GM18519 (cell line): Measurements from ENCODE around the gene FRMPD2.
"Not testable (repeated sequence)": the region's sequence is repeated elsewhere in the genome, so short reads cannot be mapped to it uniquely, and the experiment has no call there.

Source experiments
- ATAC-seq: cut with Tn5 transposase; IDR thresholded peaks from one replicate; pipeline ENCODE4 v1.9.1; 2021; ENCODE audit warnings: mild to moderate bottlenecking, moderate library complexity; ENCODE audit not compliant: unreplicated experiment, low FRiP score

The FRMPD2 gene

DNA sequence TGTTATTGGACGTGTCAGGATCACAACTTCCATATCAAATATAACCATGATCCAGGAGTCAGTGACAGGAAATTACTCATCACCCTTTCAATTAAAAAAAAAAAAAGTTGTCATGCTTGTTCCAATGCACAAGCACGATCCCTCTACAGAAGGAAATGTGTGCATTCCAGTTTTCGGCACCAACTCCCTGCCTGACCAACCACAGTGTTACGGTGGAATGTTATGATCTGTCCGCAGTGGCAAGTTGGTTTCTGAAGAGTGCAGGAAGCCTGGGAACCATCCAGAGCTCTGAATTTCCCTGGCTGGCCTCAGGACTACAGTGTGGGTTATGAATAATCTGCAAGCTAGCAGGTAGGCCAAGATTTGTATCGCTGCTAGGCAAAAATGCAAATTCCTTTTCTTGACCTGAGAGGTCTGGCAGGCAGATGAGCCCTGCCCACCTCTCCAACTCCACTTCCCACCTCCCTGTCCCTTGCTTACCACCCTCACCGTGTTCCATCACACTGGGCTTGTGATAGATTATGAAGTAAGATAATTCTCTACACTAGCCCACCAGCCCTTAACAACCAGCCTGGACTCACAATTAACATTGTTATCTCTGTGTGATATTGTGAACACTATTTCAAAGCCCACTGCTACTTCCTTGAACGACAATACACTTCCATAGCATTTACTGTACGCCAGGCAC lies 20.4 kb downstream of the FRMPD2 start:
- no peak for ATAC-seq

DNA sequence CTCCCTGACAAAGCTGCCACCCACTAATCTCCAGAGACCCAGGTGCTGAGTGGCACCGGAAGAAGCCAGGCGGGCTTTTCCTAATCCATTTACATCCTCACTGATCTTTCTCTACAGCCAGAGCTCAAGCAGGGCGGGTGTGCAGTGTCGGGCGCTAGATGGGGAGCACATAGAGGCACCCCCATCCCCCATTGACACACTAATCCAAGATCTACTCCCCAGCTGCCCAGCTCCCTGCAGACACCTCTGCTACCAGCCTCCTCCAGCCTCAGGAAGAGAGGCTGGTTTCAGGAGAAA lies 22.2 kb downstream of the FRMPD2 start:
- no peak for ATAC-seq

DNA sequence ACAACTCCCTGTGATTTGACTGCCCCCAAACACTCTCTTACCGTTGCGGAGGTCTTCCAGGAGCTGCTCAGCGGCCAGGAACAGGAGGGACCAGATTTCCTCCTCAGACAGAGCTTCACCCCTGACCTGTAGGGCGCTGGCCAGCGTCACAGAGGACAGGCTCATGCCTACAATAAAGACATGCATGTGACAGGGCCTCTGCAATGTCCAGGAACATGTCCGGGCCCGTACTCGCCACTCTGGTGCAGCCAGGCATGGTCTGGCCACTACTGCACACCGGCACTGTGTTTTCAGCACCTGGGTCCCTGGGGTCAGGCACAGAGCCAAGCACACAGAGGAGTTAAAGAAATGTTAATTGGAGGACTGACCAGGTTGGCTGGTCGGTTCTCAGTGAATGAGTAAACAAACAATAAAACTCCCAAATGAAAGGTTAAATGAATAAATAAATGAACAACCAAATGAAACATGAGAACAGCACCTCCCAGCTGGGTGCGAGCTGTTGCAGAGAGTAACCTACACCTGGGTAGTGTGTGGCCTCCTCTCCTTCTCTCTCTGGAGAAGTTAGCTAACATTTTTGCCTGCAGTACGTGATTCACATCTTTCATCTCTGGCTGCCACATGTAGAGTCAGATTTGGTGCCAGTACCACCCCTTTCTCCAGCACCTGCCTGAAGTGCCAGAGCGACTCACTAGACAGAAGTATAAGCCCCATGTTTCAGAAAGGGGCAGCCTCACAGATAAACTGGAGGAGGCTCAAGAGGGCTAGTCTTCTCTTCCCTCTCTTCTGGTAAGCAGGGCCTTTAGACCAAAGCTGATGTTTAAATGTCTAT lies 22.8 kb downstream of the FRMPD2 start:
- no peak for ATAC-seq

DNA sequence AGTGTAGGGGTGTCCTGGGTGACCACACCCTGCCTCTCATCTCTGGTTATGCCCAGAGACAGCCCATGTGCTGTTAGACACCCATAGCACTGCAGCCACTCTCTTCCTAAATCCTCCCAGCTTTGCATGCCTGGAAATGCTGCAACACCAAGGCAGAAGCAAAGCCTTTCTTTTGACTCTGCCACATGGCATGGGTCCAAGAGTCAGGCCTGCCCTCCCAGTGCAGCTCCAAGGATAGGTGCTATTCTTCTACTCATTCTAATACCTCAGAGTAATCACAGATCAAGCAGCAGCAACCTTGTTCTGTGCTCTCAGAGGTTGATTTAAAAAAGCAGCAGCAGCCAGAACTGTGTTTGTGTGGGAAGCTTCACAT lies 23.4 kb downstream of the FRMPD2 start:
- no peak for ATAC-seq

DNA sequence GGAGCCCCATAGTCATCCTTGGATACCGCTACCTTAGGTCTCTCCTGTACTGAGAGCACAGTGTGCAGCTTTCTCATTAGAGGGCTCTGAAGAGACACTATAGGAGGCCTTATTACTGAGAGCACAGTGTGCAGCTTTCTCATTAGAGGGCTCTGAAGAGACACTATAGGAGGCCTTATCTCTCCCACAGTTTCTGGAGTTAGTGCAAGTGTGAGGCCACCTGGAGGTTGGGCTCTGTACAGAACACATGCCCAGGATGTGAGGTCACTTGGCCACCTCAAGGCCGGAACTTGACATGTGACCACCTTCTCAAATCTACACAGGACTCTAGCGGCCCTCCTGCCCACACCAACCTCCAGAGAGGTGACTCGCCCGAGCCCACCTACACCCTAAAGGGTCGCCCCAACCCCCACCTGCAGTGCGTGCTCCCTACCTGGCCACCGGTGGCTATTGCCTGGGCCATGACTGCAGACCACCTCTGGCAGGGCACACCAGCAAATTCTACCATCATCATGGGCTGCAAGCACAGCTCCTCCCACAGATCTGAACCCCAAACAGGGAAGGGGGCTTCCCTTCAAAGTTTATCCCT lies 24.6 kb downstream of the FRMPD2 start:
- ATAC-seq, result no peak

DNA sequence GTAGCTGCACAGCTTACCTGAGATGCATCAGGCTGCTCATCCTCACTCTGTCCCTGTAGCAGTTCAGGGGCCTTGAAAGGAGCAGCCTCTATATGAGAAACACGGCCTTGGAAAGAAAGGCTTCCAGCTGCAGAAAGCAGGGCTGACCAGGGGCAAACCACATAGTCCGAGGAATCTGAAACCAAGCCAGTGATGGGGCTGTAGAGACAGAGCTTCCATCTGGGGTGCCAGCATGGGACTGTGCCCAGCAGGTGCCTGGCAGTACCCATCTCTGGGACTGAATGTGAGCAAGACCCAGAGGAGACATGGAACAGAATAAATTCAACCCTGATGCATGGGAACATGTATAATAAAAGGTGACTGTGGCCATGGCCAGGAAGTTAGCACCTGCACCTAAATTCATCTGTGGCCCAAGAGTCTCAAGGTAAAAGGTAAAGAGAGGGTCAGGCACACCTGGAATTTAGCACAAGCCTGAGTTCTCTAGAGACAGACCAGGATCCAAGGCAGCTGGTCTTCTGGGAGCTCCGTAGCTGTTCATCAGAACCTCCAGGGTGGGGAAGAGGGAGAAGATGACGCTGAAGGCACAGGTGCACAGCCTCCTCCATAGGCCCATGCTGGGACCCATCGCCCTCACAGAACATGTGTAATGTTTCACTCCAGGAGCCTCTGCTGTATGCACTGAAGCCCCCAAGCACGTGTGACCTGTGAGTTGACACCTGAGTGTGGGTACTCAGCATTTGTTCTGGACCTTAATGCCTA lies 25.3 kb downstream of the FRMPD2 start:
- ATAC-seq, result no peak

DNA sequence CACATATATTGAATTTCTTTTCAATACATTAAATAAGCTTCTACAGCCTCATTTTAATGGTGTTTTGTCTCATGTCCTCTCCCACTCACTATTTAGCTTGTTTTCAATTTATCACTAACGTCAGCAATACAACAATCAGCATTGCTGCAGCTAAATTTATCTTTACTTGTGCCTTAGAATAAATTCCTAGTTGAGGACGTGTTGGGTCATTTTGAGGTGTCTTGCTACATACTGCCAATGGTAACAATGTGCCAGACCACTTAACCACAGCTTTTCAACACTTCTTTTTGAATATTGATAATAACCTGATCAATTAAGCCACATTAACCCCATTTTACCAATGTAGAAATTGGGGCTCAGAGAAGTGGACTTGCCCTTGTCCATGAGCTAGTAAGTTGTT lies 26.0 kb downstream of the FRMPD2 start:
- ATAC-seq, result no peak

DNA sequence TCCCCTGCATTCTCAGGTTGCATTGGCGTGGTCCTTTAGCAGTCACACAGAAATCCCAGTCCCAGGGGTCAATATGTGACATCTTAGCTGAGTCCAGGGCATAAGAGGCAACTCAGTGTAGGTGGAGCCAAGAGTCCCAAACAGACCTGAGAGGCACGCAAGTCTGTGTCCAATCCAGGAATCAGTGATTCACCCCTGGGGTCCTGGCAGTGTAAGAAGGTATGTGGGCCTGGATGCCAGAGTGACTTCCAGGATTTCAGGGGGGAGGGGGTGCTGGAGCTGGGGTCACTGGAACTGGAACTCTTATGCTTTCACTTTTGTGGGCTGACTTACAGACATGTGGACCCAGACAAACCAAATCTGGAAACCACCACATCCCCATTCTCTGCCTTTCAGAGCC lies 26.8 kb downstream of the FRMPD2 start:
- ATAC-seq, result no peak

DNA sequence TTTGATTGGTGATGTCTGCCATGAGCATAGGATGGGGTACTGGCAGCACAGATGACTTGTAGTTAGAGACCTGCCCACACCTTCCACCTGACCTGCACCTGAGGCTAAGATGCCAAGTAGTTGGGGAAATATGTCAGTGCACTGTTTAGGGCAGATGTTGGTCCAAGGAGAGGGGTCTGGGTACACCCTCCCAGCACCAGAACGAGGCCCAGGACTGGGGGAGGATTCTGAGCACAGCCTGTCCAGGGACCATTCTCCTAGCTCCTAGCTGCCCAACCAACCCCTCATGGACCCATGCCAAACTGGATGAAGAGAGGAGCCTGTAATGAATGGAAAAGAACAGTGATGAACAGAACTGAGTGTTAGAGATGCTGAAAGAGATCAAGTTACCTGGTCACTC lies 28.0 kb downstream of the FRMPD2 start:
- no peak for ATAC-seq

DNA sequence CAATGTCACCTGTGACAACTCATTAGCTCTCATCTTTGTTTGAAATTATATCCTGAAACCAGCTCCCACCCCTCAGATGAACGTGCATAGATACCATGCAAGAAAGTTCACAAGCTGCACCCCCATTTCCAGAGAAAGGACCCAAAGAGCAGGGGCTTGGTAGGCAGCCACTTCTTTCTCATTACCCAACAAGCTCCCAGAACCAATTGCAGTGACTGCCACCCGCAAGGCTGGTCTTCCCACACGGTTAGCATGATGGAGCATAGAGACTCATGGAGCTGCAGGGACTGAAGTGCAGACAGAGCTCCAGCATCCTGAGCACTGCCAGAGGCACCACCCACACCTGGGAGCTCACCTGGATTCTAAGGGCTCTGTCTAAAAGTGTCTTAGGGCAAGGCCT lies 28.5 kb downstream of the FRMPD2 start:
- no peak for ATAC-seq

DNA sequence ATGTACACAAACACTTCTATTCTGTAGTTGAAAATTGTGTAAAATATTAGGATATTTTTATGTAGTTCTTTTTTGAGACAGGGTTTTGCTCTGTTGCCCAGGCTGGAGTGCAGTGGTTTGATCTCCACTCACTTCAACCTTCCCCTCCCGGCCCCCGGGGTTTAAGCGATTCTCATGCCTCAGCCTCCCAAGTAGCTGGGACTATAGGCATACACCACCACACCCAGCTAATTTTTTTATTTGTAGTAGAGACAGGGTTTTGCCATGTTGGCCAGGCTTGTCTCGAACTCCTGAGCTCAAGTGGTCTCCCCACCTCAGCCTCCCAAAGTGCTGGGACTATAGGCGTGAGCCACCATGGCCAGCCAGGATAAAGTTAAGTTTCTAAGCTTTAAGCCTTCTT lies 30.6 kb downstream of the FRMPD2 start:
- not testable (repeated sequence) for ATAC-seq

DNA sequence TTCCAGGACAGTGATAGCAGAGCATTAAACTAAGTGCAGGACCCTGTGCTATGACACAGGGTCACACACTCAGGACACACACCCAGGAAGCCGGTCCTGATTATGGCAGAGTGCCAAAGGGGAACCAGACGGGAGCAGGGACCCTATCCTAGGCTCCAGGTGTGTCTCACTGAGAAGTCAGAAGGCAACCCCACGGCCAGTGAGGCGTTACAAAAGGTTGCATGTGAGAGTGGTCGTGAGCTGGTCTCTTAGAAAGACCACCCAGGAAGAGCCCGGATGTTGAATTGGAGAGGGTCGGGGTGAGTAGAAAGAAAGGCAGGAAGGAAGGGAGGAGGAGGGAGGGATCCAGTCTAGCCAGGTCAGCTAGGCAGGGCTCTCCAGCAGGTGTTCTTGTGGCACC lies 31.0 kb downstream of the FRMPD2 start:
- ATAC-seq, result no peak

DNA sequence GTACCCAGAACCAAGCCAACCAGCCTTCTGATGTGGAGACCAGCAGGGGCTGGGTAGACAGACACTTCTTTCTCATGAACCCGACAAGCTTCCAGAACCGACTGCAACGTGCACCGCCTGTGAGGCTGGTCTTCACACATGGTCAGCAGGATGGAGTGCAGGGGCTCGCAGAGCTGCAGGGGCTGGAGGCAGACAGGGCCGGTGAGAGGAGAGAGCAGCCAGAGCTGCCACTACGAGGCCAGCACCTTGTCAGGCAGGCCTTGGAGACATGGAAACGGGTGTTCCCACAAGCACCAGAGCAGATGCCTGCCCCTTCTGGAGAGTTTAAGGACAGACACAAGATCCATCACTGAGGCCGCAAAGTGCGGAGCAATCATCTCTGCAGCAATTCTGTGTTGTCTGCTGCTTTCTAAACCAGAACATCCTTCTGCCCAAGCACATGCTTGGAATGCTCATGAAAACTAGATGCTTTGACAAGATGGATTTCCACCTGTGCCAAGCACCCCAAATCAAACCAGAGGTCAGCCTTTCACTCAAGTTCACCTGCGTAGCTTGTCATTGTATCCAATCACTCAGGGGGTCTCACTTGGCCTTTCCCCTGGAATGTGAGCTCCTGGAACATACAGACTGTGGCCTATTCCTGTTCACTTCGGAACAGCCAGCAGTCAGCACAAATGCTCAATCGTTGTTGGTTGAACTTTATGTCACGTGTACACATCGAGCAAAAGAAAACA lies 32.2 kb downstream of the FRMPD2 start:
- ATAC-seq, result no peak

DNA sequence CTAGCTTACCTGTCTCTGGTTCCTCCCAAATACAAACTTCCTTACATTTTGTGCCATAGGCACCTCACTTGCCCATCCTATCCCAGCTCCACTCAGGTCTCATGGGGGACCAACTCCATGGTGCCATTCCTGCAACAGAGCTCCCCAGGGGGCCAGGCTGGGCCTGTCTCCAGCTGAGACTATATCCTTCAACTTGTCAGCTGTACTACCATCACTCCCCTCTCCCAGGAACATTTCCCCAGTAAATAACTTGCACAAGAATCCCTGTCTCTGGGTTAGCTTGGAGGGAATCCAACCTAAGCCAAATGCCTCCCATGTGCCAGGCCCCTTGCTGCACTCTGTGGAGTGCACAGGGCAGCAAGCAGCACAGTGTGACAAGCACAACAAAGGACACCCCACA lies 33.2 kb downstream of the FRMPD2 start:
- no peak for ATAC-seq

DNA sequence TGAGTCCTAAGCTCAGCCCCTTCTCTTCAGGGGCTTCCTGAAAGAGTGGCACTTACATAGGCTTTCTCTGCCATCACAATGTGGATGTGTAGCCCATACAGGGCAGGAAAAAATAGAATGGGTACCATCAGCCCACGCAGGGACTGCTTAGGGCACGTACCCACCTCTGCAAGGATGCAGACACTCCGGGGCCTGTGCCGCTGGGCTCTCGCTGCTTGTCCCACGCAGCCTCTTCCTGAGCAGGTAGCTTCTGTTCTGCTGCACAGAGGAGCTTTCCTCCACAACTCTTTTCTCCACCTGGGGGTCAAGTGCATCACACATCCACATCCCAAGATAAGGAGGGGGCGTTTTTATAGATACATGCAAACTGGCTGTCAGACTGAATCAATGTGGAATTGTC lies 34.3 kb downstream of the FRMPD2 start:
- no peak for ATAC-seq

DNA sequence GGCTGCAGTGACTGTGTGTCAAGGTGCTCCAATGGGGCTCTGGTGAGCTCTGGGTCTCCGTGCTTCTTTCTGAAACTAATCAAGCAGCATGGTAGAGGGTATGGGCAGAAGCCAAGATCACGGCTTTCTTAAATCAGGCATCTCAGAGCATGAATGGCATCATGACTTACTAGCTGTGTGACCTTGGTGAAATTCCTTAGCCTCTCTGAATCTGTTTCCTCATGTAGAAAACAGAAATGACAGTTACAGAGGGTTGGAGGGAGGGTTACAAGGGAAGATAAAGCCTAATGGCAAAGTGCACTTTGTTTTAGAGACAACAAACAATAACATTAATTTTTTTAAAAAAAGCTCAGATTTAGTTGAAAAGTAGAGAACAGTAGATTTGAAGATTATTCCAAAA lies 34.9 kb downstream of the FRMPD2 start:
- ATAC-seq, result no peak

DNA sequence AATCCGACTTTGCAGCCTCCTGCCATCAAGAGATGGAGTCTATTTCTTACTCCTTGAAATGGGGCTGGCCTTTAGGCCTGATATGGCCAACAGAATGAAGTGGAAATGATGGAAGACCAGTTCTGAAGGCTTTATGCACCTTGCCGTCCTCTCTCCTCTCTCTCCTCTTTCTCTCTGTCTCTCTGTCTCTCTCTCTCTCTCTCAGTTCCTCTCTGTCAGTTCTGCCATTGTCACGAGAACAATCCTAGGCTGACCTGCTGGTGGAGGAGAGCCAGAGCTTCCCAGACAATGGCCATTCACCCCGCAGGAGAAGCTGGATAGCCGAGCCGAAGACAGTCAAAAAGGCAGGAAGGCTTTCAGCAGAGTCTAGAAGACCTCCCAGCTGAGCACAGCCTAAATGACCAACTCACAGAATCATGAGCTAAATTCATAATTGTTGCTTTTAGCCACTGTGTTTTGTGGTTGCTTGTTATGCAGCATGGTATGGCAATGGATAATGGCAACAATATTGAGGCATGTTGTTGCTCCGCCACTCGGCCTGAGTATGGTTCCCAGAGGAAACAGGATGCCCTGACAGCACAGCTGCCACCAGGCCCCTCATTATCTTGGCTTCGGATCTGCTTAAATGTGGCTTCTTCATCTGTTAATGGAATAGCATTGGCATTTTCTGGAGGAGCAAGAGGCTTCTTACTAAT lies 35.5 kb downstream of the FRMPD2 start:
- ATAC-seq, result no peak

DNA sequence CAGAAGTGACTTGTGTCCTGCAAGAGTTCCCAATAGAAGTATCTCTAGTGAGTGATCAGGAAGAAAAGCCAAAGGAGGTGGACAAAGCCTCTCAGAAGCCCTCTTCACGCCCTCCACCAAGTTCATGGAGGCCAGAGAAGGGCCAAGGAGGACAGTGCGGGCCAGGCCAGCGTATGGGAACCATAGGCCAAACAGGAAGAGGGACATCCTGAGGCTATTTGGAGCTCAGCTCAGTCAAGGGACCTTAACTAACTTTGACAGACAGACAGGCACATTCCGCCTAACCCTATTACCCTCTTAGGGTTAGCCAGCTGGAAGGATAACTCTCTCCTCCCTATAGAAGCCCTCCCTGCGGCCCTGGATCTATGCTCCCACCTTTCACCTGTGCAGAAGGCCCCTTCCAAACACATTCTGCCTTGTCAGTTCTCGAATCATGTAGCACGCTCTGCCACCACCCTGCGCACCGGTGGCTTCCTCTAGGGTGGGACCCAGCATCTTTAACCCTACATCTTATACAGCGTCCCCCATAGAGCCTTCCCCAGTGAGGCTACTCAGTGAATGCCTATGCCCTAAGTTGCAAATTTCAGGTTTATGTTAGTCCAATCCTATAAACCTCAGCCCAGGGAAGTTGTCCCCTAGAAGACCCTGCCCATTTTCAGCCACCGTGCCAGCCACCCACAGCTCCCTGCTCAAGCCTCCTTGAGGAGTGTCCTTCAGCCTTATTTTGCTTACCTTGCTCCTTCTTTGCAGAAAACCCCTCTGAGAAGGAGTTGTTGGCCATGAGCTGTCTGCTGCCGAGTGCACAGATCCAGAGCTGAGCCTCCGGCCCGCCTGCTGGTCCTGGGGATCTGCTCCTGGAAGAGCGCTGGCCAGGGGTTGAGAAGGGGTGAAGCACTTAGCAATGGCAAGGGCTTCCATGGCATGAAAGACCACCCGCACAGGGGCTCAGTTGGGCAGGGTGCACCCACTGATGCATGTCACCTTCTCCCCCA lies 36.9 kb downstream of the FRMPD2 start:
- ATAC-seq, result no peak

DNA sequence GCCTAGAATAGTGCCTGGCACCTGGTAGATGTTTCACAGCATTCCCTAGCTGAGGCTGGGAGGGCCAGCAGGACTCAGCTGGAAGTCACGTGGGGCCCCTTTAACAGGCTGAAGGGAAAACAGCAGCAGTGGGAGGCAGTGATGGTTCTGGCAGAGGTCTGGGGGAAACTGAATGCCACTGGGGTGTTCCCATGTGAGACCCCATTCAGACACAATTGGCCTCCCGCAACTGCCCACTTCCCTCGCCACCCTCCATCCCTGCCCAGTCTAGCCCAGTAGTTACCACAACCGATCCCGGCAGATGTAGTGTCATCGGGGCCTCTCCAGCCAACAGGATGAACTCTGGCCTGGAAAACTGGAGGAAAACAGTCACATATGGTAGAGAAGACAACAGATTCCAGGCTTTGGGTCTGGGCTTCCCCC lies 38.3 kb downstream of the FRMPD2 start:
- no peak for ATAC-seq
